Transverse colon (tissue), 4 donors: ENCODE data around the gene UBL5. TPM values are rescaled to one million over a fixed set of nuclear protein-coding genes. Genes with fewer than 3 reads are reported as not detected.

Source experiments
- DNase-seq: peaks from one replicate; pipeline ENCODE4 v3.0.0-alpha.2; 2019
- H3K27ac ChIP-seq, 4 donors: fragments of 200-600 bp; sonication (generic); 2 replicates each; pipeline ENCODE4 v1.5.1; 2016 to 2018; ENCODE audit warnings: inconsistent platforms in 4 of 4
- H3K27me3 ChIP-seq: fragments of 200-600 bp; sonication (generic); 2 replicates; pipeline ENCODE4 v1.5.1; 2017; ENCODE audit warnings: inconsistent platforms
- H3K36me3 ChIP-seq, 4 donors: fragments of 200-600 bp; sonication (generic); 2 replicates each; pipeline ENCODE4 v1.5.1; 2017 to 2019; ENCODE audit warnings: inconsistent platforms in 4 of 4
- H3K4me1 ChIP-seq, 4 donors: fragments of 200-600 bp; sonication (generic); 2 replicates each; pipeline ENCODE4 v1.5.1; 2017 to 2020; ENCODE audit warnings: inconsistent platforms in 4 of 4
- H3K4me3 ChIP-seq, 4 donors: fragments of 200-600 bp; sonication (generic); 1 replicate in 1 of 4; 2 replicates in 3 of 4; pipeline versions ENCODE4 v1.5.1 to v1.6.1; 2017 to 2019; ENCODE audit warnings: inconsistent platforms in 4 of 4
- H3K9me3 ChIP-seq, 2 donors: fragments of 200-600 bp; sonication (generic); 2 replicates each; pipeline ENCODE4 v1.5.1; 2017 to 2019; ENCODE audit warnings: inconsistent platforms in 2 of 2
- CTCF ChIP-seq, 5 experiments: fragments of 200-600 bp in 3 of 5; fragments of 450-650 bp in 2 of 5; sonication (generic) in 3 of 5; IDR thresholded peaks; 1 replicate in 2 of 5; 2 replicates in 3 of 5; pipeline ENCODE4 v1.5.1; 2016 to 2017; ENCODE audit warnings: antibody characterized with exemption in 5 of 5, inconsistent platforms in 3 of 5, mild to moderate bottlenecking in 2 of 5, moderate library complexity in 1 of 5
- EP300 ChIP-seq: sonication (generic); formaldehyde crosslinking; IDR thresholded peaks from one replicate; pipeline ENCODE4 v1.6.1; 2017; ENCODE audit warnings: antibody characterized with exemption, low read depth
- POLR2A ChIP-seq: fragments of 450-650 bp; IDR thresholded peaks from one replicate; pipeline ENCODE4 v1.6.1; 2016; ENCODE audit warnings: antibody characterized with exemption, mild to moderate bottlenecking, moderate library complexity
- POLR2AphosphoS5 ChIP-seq, 3 donors: sonication (generic); formaldehyde crosslinking; IDR thresholded peaks; one replicate each; pipeline ENCODE4 v1.6.1; 2016; ENCODE audit warnings: antibody characterized with exemption in 3 of 3
- WGBS, 2 donors: methylation state at CpG; one replicate each; pipeline ENCODE4 v1.1.5; 2018; ENCODE audit warnings: low coverage in 1 of 2; 5-methylcytosine and 5-hydroxymethylcytosine counted together
- in situ Hi-C, 4 donors: fragments of 200-750 bp; cut with MboI; loops; one replicate each; pipeline versions ENCODE4 v1.15.0 to v1.15.1; 2017; ENCODE audit warnings: low sequenced_read_pairs in 3 of 4, low pct_ligation_motif_present in 1 of 4, low pct_unique_long_range_greater_than_20kb in 1 of 4
- intact Hi-C: fragments of 100-400 bp; cut with DNase I; formaldehyde crosslinking; loops from one replicate; pipeline ENCODE4 v1.15.1; 2023; ENCODE audit warnings: low total_unique reads
- total RNA-seq, 4 donors: library from RNA; depleted of rRNA; stranded (reverse); fragments of >200 nt; gene quantifications; one replicate each; pipeline ENCODE4 v1.1.0, GENCODE V29; 2016

UBL5 gene
- total RNA-seq, 4 donors from 2014 or later = 61.0 to 563 (median 249) TPM

GRCh38 chr19:9850235-9850959 lies 22.7 kb downstream of the UBL5 start:
- H3K27me3 ChIP-seq = no peaks in the 10 kb centered on the region
- H3K9me3 ChIP-seq = no peaks in the 10 kb centered on the region
- intact Hi-C loops = no loop called here
- no peaks in the 10 kb centered on the region for H3K36me3 ChIP-seq
- no peak for TF ChIP-seq EP300
- TF ChIP-seq POLR2AphosphoS5 (IDR thresholded peaks at IDR 0.05) = no peak
- TF ChIP-seq CTCF (IDR thresholded peaks at IDR 0.05) = no peak
- TF ChIP-seq POLR2A = no peak
- in situ Hi-C loops = no loop called here
- H3K4me3 ChIP-seq = no peak overlapping the region
- DNase-seq = no peak
- peaks cover 0 to 8% (median 2%) of the 10 kb centered on the region in 4 donors for H3K4me1 ChIP-seq
- WGBS, 2 donors = 80 to 89% methylated on average over 1 to 19 of the region's 19 CpGs
- H3K27ac ChIP-seq = no peak overlapping the region

DNA sequence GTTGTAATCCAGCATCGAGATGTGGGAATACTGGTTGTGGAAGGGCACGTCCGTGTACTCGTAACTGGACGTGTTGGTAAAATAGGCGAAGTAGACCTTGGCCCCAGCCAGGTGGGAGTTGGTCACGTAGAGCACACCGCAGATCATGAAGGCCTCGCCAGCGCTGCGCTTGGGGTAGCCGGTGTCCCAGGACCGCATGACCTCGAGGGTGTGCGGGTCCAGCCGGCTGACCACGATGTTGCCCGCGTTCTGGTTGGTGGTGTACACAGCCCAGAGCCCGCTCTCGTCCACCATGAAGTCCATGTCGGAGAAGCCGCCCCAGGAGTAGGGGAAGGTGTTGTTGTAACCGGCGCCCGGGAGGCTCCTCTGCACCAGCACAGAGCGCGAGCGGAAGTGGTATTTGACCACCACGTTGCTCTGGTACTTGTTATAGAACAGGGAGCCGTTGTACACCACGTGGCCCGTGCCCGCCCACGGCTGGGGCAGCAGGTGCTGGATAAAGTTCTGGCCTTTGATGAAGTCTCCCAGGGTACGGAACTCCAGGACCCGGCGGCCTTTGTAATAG lies 26.6 kb downstream of the UBL5 start:
- intact Hi-C loops = no loop called here
- no peak overlapping the region for H3K4me3 ChIP-seq
- in situ Hi-C loops = no loop called here
- DNase-seq = no peak
- WGBS, 2 donors = 90 to 96% methylated on average over 5 to 38 of the region's 38 CpGs
- H3K27ac ChIP-seq = no peak overlapping the region
- no peaks in the 10 kb centered on the region for H3K27me3 ChIP-seq
- H3K4me1 ChIP-seq = peaks cover 0 to 3% (median 0%) of the 10 kb centered on the region in 4 donors
- TF ChIP-seq CTCF (IDR thresholded peaks at IDR 0.05) (no peak), EP300 (no peak), POLR2AphosphoS5 (IDR thresholded peaks at IDR 0.05) (no peak), POLR2A (no peak)
- H3K36me3 ChIP-seq = no peaks in the 10 kb centered on the region
- H3K9me3 ChIP-seq = no peaks in the 10 kb centered on the region

DNA sequence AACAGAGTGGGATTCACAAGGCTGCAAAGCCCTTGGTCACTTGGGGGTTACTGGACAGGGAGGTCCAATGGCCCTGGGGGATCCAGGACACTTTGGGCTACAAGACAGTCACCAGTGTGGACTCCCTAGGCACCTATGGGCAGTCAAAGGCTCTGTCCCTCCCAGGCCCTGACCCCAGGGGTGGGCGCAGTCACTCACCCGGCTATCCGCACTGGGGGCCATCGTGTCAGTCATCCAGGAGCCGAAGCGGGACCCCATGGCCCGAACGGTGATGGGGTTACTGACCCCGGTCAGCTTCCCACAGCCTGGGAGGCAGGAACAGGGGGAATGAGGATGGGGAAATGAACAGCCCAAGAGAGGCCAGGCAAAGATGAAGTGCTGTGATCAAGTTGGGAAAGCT lies 28.9 kb downstream of the UBL5 start:
- in situ Hi-C loops (no loop called here), intact Hi-C loops (no loop called here)
- no peak overlapping the region for H3K27ac ChIP-seq
- H3K27me3 ChIP-seq = no peaks in the 10 kb centered on the region
- H3K36me3 ChIP-seq = no peaks in the 10 kb centered on the region
- TF ChIP-seq POLR2AphosphoS5 (IDR thresholded peaks at IDR 0.05) = no peak
- no peak for TF ChIP-seq CTCF (IDR thresholded peaks at IDR 0.05)
- no peak for TF ChIP-seq POLR2A
- TF ChIP-seq EP300 = no peak
- no peak for DNase-seq
- 98% methylated on average over 6 of the region's 9 CpGs; no CpG with 5 or more reads in 1 of the 2 donors for WGBS, 2 donors
- no peak overlapping the region for H3K4me3 ChIP-seq
- no peaks in the 10 kb centered on the region for H3K4me1 ChIP-seq
- H3K9me3 ChIP-seq = no peaks in the 10 kb centered on the region

DNA sequence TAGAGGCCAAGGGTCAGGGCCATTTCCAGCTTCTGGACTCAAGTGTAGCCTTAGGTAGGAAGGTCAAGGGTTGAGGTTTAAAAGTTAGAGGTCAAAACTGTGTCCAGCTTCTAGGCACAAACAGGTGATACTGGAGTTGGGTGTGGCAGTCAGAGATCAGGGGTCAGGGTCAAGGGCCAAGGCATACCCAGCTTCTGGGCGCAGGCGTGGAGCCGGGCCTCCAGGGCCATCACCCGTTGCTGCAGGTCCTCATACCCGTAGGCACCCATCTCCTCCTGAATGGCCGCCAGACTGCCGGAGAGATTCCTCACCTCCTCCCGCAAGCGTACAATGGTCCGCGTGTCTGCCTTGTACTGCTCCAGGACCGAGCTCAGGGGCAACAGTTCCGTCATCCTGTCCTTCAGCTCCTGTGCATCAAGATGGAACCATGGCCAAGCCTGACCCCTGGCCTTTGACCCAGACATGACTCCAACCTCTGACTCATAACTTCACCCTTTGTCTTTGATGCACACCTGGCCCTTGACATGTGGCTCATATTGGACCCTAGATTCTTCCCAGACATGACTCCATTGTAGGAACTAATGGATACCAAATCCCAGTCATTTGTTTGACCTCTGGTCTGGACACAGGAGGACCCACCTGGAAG lies 29.5 kb downstream of the UBL5 start:
- Histone ChIP-seq H3K4me1 (no peaks in the 10 kb centered on the region), H3K36me3 (no peaks in the 10 kb centered on the region), H3K9me3 (no peaks in the 10 kb centered on the region), H3K27me3 (no peaks in the 10 kb centered on the region), H3K4me3 (no peak overlapping the region), H3K27ac (peak overlapping the region in 2 of 4 donors; percentile 31 to 34)
- WGBS, 2 donors = 98% methylated on average over 13 of the region's 13 CpGs; no CpG with 5 or more reads in 1 of the 2 donors
- TF ChIP-seq POLR2AphosphoS5 (IDR thresholded peaks at IDR 0.05) (no peak), POLR2A (no peak), EP300 (no peak), CTCF (IDR thresholded peaks at IDR 0.05) (no peak)
- DNase-seq = no peak
- in situ Hi-C loops = no loop called here
- intact Hi-C loops = no loop called here
